HG03064 (cell line): ENCODE results near the gene ZNF615.
"Not testable (repeated sequence)": the region's sequence is repeated elsewhere in the genome, so short reads cannot be mapped to it uniquely, and the experiment has no call there.

Experiments used
- ATAC-seq: cut with Tn5 transposase; IDR thresholded peaks from one replicate; pipeline ENCODE4 v1.9.1; 2021; ENCODE audit warnings: low read depth; ENCODE audit not compliant: unreplicated experiment

ZNF615 gene

DNA sequence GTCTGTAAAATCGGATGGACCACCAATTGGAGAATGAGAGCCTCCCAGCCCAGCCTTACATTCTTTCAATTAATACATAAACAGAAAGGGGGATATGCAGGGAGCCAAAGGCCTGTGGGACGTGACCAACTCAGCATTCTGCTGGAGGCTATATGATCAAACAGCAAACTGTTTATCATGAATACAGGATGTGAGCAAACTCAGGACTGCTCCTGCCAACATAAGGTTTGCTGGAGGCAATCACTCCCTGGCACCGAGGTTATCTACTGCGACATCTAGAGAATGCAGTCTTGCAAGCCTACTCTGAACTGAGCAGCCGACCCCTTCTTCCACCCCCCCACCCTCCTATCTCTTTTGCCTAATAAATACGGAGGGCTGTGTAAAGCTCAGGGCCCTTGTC is 27.1 kb downstream of the ZNF615 start:
- ATAC-seq: not testable (repeated sequence)

DNA sequence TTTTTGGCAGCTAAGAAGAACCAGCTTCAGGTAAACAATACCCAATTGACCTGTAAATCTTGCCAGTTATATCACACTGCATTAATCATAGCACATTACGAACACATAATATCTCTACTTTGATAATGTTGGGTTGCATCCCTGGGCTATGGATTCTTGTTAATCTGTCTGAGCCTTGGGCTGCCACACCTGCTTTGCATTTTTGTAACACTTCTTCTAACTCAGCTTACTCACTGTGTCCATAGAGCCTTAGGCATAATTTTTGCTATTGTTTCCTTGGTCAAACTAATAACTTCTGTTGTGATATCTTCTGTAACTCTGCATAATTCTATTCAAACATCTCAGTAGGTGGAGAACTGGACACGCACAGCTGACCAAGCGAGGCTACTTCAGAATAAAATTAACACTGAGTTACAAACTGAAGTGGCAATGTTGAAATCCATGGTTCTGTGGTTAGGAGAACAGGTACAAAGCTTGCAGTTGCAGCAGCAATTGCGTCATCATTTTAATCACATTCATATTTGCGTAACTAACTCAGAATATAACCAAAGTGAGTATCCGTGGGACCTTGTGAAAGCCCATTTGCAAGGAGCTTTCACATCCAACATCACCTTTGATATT is 27.8 kb downstream of the ZNF615 start:
- no peak for ATAC-seq

DNA sequence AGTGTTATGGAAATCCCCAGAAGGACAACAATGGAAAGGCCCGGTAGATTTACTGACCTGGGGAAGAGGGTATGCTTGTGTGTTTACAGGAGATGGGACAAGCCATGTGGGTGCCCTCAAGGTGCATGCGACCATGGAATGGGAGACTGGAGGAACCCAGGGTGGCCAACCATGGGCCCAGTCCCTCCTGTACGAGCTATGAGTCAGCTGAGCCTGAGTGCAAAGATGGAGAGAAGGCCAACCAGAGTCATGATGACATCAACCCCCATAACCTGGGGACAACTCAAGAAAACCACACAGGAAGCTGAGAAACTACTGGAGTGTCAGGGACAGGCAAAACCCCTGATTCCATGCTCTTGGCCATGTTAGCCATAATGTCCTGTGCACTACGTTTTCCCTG is 29.1 kb downstream of the ZNF615 start:
- no peak for ATAC-seq

DNA sequence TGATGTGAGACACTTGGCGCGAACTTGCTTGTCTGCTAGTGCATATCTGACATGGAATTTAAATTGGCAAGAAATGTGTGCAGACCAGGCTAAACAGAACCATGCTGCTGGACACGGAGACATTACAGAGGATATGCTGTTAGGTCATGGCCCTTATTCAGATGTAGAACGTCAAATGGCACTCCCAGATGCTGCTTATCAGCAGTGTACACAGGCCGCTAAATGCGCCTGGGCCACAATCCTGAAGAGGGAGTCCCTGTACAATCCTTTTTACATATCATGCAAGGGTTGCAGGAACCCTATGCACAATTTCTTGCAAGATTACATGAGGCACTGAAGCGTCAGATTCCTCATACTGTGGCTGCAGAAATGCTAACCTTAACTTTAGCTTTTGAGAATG is 30.7 kb downstream of the ZNF615 start:
- no peak for ATAC-seq

DNA sequence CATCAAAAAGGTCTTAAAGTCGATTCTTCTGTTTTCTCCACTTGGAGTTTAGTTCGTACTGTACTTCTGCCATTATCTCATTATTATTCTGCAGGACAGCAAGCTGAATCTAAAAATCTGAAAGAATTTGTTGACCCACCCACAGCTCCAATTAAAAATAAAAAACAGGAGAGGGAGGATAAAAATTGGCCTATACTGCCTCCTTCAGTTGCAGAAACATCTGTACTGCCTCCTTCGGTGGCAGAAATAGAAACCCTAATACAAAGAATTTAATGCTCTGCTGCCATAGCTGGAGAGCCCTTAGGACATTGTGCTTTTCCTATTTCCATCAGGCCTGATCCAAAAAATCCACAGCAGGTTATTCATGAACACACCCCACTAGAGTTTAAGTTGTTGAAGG is 31.2 kb downstream of the ZNF615 start:
- no peak for ATAC-seq

DNA sequence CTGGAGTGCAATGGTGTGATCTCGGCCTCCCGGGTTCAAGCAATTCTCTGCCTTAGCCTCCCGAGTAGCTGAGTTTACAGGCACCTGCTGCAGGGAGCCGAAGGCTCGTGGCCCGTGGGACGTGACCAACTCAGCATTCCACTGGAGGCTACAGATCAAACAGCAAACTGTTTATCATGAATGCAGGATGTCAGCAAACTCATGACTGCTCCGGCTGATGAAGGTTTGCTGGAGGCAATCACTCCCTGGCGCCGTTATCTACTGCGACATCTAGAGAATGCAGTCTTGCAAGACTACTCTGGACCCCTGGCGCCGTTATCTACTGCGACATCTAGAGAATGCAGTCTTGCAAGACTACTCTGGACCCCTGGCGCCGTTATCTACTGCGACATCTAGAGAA is 32.2 kb downstream of the ZNF615 start:
- not testable (repeated sequence) for ATAC-seq

DNA sequence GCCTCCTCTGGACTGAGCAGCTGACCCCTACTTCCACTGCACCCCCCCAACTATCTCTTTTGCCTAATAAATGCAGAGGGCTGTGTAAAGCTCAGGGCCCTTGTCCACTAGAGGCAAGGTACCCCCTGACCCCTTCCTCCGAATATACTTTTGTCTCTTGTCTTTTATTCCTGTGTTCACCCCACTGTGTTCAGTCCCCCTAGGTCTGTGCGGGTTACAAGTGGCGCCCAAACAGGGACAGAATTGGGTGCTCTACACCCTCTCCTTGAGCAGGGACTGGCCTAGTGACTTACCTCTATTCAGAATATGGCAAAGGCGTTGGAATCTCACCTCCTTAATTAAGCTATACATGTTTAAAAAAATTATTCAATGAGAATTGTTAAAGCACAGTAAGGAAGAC is 36.4 kb downstream of the ZNF615 start:
- ATAC-seq: no peak

DNA sequence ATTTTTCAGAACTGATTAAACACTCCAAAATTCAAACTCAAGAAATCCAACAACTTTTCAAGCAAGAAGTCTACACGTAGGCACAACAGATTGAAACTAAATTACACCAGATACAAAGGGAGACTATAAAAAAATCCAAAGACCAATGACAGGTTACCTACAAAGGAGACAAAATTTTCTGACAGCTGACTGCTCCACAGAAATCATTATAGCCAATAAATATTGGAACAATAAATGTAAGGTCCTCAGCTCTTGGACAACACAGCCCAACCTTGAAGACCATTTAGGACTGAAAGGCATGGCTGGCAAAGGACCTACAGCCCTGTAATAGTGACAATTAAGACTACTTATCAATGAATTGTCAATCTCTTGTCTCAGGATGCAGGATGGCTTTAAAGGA is 37.3 kb downstream of the ZNF615 start:
- no peak for ATAC-seq

DNA sequence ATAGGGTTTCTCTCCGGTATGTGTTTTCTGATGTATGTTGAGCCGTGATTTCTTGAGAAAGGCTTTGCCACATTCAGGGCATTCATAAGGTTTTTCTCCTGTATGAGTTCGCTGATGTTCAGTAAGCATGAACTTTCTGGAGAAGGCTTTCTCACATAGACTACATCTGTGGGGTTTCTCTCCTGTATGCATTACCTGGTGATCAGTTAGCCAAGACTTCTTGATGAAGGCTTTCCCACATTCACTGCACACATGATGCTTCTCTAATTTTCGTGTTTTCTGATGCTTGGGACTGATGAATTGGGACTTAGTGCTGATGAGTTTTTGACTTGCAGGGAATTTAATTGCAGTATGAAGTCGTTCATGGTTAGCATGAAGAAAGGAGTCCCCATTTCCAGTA is 42.4 kb downstream of the ZNF615 start:
- no peak for ATAC-seq

DNA sequence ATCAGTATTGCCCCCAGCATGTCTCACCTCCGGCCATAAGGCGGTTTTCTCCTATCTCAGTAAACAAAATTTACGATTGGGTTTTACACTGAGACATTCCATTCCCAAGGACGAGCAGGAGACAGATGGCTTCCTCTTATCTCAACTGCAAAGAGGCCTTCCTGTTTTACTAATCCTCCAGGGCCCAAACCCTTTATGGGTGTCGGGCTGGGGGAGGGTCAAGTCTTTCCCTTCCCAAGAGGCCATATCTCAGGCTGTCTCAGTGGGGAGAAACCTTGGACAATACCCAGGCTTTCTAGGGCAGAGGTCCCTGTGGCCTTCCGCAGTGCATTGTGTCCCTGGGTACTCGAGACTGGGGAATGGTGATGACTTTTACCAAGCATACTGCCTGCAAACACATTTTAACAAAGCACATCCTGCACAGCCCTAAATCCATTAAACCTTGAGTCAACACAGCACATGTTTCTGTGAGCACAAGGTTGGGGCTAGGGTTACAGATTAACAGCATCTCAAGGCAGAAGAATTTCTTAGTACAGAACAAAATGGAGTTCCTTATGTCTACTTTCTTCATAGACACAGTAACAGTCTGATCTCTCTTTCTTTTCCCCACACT is 47.3 kb downstream of the ZNF615 start:
- ATAC-seq: not testable (repeated sequence)

DNA sequence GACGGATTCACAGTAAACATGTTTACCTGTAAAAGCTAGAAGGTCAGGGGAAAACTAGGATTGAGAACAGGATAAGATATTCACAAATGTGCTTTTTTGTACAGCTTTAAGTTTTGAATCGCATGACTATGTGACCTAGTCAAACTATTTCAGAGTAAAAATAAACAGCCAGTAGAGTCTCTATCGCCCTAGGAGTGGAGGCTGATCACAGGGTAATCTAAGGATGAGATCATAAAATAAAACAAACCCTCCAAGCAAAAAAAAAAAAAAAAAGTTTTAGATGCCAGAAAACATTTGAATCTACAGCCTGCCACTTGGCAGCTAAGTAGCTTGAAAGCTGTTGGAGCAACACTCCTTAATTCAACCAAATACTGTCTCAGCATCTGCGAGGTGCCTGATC is 48.2 kb downstream of the ZNF615 start:
- ATAC-seq: no peak

DNA sequence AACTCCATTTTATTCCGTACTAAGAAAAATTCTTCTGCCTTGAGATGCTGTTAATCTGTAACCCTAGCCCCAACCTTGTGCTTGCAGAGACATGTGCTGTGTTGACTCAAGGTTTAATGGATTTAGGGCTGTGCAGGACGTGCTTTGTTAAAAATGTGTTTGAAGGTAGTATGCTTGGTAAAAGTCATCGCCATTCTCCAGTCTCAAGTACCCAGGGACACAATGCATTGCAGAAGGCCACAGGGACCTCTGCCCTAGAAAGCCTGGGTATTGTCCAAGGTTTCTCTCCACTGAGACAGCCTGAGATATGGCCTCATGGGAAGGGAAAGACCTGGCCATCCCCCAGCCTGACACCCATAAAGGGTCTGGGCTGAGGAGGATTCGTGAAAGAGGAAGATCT is 50.2 kb downstream of the ZNF615 start:
- ATAC-seq: not testable (repeated sequence)

DNA sequence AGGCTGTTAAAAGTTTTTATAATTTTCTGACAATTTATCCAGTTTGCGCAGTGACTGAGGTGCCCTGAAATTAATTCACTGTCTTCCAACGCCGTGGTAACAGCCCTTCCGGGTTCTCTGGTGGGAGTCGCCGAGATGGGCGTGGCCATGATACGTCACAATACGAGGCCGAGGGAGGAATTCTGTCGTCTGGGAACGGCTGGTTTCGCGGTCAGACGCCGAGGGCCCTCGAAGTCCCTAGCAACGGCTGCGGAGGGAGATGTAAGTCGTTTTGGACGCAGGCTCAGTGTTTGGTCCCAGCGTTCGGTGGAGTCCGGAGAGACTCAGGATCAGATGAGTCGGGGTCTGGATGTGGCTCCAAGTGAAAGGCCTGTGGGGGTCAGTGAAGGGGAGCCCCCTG is 59.0 kb downstream of the ZNF615 start:
- no peak for ATAC-seq

DNA sequence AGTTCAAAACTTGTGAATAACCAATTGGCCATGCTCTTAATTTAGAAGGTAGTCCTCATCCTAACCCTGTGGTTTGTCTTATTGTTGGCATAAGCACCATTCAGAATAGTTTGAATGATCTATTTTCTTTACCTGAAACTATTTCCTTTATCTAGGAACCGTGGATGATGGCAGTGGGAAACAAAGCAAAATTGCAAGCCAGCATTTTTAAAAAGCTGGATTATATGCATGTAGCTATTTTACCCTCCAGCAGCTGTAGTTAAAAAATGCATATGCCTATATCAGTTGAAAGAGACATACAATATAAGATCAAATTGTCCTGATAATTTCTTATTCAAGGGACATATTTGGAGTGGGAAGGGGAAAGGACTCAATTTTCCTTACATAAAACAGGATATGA is 61.4 kb downstream of the ZNF615 start:
- ATAC-seq: no peak

DNA sequence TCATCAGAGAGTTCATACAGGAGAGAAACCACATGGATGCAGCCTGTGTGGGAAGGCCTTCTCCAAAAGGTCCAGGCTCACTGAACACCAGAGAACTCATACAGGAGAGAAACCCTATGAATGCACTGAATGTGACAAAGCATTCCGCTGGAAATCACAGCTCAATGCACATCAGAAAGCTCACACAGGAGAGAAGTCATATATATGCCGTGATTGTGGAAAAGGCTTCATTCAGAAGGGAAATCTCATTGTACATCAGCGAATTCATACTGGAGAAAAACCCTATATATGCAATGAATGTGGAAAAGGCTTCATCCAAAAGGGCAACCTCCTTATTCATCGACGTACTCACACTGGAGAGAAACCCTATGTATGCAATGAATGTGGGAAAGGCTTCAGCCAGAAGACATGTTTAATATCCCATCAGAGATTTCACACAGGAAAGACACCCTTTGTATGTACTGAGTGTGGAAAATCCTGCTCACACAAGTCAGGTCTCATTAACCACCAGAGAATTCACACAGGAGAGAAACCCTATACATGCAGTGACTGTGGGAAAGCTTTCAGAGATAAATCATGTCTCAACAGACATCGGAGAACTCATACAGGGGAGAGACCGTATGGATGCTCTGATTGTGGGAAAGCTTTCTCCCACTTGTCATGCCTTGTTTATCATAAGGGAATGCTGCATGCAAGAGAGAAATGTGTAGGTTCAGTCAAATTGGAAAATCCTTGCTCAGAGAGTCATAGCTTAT is 63.0 kb downstream of the ZNF615 start:
- no peak for ATAC-seq
